ENCODE data around the gene LCOR.
"Not testable (repeated sequence)": the region's sequence is repeated elsewhere in the genome, so short reads cannot be mapped to it uniquely, and the experiment has no call there.

Gene LCOR

DNA sequence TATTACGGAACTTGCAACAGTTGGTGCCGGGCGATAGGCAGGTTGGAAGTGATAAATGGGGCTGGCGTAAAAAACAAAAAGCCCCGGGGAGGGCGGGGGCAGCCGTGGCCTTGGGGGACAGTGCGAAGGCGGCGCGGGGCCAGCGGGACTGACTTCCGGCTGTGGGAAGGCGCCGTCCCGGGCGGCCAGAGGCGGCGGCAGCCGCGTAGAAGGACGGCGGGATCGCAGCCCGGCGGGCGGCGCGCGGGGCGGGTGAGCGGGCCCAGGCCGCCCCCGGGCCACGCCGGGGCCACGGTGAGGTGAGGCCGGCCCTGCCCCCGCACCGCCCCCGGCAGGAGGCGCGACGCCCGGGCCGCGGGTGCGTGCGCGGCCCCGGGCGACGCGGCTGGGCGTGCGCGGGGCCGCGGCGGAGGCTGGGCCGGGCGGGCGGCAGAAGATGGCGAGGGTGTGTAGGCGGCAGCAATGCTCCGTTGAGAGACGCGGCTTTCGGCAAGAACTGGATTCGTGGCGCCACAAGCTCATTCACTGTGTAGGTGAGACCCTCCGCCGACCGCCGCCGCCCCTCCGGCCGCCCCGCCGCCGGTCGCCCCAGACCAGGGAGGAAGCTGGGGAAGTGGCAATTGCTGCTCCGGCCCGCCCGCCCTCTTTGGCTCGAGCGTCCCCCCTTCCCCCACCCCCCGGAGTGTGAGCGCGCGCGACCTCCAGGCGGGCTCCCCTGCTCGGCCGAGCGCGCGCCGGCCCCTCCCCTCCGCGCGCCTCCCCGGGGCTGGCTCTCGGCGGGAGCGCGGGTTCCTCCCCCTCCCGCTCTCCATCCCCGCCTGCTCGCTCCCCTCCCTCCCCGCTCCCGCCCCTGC lies at the start of gene LCOR:
Gene LCOR (plus strand): TSS at position 432 of the 854 bp plus-strand sequence. CDS start 116,760 bp downstream, outside the sequence.
- DNase-seq = peak; percentile 87 to 88

DNA sequence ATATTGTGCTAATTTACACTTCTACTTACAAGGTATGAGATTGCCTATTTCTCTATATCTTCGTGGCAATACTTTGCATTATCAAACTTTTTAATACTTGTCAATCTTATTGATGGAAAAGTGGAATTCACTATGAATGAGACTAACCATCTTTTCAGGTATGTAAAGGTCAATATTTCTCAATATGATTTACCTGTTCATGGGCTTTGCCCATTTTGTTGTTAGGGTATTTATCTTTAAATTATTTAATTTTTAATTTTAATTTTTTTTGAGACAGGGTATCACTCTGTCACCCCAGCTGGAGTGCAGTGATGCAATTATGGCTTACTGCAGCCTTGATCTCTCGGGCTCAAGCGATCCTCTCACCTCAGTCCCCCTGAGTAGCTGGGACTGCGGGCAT lies 47.8 kb upstream of the LCOR start:
- DNase-seq = no peak

DNA sequence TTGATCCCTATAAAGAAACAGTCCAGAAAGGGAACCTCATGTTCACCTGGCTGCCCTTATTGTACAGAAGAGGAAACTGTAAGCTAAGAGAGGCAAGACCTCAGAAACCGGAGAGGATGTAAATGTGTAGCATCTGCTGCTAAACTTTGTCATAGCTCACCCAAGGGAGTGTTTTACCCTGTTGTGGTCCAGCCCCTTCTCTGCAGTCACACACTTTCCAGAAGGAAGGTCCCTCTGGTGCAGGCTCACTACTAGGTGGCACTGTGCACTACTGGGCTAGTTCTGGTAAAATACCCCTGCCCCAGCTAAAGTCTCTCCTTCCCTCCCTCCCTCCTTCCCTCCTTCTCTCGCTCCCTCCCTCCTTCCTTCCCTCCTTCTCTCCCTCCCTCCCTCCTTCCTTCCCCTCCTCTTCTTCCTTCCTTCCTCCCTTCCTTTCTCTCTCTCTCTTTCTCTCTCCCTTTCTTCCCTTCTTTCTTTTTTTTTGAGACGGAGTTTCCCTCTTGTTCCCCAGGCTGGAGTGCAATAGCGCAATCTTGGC lies 42.5 kb upstream of the LCOR start:
- peak in 1 of 2 donors; percentile 37 for DNase-seq

DNA sequence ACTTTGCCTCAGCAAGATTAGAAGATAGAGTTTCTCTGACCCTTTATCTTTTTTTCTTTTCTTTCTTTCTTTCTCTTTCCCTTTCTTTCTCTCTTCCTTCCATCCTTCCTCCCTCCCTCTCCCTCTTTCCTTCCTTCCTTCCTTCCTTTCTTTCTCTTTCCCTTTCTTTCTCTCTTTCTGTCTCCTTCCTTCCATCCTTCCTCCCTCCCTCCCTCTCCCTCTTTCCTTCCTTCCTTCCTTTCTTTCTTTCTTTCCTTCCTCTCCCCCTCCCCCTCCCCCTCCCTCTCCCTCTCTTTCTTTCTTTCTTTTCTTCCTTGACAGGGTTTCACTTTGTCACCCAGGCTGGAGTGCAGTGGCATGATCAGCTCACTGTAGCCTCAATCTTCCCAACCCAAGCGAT lies 40.2 kb upstream of the LCOR start:
- no peak for DNase-seq

DNA sequence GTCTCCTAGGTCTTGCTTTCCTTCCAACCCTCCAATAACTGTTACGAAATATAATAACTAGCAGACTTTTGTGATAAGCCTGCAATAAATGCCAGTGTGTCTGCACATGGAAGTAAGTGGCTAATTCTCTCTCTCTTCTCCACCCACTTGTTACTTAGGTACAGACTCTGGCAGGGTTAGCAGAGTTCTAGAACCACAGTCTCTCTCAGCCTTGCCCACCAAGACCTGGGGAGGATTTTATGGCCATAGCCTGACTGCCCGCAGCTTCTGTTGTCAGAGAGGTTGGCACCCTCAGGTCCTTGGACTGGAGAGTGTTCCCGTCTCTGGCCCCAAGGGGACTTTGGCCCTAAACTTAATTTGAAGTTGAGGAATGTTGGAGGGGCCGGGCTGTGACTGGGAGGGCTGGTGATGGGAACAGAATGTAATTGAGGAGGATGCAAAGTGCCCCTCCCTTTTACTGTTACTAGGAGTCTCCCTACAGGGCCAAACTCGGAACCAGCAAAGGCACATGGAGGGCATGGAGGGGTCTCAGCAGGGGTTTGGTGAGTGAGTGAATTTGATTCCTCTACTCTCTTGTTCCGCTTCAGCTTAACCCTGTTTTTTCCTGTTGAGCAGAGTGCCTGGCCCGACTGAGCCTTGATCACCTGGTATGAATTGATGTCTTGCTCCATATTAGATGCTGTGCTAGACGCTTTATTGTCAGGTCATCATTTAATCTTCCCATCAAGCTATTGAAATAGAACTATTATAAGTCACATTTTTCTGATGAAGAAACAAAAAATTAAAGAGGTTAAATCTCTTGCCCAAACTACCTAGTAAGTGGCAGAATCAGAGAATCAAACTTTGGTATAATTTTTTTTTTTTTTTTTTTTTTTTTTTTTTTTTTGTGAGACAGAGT lies 37.0 kb upstream of the LCOR start:
- DNase-seq = no peak

DNA sequence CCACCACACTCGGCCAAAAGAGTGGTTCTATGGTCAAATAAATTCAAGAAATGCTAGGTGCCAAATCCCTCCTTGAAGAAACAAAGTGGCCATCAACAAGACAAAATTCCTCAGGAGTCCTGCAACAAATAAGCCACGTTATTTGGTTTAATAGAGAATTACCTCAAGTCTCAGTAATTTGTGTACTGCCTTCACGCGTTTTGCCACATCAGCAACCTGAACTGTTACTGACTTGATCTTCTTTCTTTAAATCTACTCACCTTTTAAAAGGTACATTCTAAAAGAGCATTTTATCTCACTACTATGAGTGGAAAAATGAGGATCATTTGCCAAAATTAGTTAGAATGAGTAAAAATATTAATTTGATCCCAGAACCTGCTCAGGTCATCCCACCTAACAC lies 34.6 kb upstream of the LCOR start:
- DNase-seq = no peak

DNA sequence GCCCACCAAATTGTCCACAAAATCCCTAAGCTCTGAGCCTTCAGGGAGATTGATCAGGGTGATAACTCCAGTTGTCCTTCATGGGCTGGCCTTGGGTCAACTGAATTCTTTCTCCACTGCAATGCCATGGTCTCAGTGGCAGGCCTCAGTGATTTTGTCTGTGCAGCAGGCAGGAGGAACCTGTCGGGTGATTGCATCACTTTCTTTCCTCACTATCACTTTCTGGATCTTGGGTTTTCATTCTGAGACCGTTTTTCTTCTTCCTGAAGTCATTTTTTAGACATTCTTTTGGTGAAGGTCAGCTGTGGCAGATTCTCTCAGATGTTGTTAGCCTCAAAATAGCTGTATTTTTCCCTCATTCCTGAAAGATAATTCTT lies 28.8 kb upstream of the LCOR start:
- no peak for DNase-seq

DNA sequence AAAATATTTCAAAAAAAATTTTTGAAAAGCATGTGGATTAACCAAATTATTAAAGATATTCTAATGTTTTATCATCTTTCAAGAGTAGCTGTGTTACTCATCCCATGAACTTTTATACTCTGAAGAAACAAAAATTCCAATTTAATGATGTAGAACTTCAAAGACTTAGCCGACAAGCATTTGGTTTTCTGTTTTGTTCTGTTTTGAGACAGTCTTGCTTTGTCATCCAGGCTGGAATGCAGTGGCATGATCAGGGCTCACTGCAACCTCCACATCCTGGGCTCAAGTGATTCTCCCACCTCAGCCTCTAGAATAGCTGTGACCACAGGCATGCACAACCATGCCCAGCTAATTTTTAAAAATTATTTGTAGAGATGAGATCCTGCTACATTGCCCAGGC lies 17.8 kb upstream of the LCOR start:
- no peak for DNase-seq

DNA sequence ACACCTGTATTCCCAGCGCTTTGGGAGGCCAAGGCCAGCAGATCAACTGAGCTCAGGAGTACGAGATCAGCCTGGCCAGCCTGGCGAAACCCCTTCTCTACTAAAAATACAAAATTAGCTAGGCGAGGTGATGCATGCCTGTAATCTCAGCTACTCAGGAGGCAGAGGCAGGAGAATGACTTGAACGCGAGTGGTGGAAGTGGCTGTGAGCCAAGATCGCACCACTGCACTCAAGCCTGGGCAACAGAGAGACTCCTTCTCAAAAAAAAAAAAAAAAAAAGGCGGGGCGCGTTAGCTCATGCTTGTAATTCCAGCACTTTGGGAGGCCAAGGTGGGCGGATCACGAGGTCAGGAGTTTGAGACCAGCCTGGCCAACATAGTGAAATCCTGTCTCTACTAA lies 13.1 kb upstream of the LCOR start:
- not testable (repeated sequence) for DNase-seq

DNA sequence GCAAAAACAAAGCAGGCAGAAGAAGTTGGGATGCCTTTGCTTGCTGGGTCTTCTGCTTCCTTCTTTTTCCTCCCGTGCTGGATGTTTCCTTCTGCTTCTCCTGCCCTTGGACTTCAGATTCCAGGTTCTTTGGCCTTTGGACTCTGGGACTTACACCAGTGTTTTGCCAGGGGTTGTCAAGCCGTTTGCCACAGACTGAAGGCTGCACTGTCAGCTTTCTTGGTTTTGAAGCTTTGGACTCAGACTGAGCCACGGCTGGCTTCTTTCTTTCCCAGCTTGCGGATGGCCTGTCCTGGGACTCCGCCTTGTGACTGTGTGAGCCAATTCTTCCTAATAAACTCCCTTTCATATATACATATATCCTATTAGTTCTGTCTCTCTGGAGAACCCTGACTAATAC lies 11.3 kb upstream of the LCOR start:
- DNase-seq = no peak

DNA sequence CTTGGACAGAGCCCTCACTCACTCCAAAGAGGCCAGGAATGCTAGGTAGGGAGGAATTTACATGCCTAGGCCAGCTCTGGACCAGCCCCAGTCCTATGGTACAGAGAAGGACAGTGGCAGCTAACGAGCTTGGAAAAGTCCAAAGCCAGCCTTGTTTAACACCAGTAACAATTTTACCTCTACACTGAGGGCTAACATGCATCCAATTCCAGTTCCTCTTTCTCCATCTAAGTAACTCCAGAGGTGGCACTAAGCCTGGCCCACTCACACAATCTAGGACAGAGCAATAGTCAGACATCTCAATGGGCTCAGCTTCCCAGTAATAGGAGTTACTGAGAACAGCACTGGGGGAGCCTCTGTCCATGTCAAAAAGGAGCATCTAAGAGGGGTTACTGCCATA lies 5.7 kb upstream of the LCOR start:
- DNase-seq = no peak

DNA sequence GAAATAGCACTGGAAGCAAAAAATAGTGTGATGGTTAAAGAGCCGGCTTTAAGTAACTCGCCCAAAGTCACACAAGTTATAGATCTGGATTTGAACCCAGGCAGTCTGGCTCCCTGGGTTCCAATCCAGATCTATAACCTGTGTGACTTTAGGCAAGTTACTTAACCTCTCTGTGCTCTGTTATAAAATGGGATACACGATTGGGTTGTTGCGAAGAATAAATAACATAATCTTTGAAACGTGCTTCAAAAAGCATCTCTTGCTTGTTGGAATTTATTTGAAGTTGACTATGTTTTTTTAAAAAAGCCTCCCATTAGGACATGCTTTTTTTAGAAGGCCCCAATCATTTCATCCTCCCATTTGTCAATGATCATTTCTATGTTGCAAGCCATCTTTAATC lies 3.5 kb upstream of the LCOR start:
- no peak for DNase-seq

DNA sequence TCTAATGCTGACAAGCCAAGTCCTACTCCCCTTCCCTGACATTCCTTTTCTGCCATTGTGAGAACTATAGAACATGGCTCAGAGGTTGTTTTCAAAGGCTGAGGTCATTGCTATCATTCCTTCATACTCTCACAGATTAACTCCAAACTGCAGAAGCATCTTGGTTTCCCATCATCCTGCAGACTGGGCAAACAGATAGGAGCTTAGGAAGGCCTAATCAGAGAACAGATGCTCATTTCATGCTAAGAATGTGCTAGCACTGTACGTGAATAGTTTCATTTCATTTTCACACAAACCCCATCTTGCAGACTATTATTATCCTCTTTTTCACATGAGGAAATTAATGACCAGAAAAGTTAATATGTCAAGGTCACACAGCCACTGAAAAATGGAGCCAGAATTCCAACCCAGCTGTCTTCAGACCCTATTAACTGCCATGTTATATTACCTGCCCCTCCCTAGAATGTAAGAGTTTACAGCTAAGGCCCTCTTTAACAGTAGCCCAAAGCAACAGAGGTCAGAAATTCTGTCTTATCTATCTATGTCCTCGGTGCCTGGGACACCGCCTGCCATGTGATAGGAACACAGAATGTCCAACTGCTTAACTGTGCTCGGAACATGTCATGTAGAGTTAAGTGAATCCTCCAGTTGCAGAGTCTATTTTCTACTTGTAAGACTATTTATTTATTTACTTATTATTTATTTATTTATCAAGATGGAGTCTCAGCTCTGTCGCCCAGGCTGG lies 2.9 kb upstream of the LCOR start:
- no peak for DNase-seq

DNA sequence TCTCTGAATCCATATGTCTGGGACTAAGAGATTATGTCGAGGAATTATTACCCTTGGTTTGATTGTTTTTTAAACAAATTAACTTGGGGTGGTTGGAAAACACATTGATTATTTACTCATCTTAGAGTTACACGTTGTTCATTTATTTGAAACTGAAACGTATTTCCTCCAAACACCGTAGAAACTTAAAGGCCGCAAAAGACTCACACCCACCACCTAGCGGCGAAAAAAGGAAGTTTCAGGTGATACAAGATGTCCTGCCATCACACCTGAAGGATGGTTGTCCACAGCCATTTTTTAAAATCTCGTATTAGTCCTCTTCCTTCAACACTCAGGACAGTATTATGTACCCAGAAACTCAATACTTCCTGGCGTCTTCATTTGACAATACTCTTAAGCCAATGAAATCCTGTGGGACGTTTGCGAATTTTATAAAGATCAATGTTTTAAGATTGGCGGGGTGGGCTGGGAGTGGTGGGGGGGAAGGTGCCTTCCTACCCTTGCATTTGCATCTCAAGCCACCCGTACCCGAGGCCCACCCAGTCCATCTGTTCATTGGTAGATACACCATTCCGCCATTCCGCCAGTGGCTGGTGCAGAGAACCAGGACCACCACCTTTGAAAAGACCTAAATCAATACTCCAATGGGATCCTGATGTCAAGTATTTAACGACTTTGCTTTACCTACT lies 1.4 kb upstream of the LCOR start:
- peak; percentile 84 to 90 for DNase-seq

DNA sequence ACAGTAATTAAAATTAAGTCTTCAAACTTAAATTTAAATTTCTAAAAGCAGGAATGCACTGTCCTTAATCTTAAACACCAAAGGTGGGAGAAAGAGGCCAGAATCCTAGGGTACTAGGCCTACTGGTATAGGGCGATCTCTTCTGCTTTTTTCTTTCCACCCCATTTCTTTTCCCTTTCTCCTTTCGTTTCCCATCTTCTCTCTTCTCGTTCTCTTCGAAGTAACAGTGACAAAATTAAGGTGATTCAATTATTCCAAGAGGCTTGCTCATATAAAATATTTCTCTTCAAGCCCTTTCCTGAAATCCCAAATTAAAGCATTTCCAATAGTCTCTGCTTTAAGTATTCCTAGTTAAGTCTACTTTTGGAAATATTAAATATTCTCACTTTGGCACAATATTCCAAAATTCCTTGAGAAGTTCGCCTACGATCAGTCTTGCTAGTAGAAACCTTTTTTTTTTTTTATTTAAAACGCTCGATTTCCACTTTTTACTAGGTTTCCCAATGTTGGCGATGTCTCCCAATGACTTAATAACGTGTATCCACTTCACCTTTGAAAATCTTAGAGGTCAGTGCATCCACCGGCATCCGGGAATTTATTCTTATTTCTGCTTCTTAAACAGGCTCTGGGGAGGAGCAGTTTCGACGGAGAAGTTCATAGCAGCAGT lies 765 bp upstream of the LCOR start:
- no peak for DNase-seq

DNA sequence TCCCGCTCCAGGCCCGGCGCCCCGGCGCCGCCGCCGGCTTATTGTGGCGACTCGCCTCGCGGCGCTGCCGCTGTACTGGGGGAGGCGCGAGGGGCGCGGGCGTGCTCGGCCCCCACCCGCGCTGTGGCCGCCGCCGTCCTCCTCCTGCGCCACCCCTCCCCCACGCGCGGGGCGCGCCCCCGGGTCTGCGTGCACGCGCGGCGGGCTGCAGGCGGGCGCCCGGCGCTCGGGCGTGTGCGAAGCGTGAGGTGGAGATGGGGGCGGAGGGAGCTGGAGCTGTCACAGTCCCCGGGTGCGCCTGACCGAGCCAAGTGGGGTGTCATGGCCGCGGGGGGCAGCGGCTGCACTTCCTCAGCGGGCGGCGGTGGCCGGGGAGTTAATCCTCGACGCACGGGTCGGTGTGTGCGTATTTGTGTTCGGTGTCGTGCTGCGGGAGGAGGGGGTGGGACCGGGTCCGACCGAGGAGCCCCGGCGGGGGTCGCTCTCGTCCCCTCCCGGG lies 672 bp downstream of the LCOR start:
- peak; percentile 89 to 90 for DNase-seq

DNA sequence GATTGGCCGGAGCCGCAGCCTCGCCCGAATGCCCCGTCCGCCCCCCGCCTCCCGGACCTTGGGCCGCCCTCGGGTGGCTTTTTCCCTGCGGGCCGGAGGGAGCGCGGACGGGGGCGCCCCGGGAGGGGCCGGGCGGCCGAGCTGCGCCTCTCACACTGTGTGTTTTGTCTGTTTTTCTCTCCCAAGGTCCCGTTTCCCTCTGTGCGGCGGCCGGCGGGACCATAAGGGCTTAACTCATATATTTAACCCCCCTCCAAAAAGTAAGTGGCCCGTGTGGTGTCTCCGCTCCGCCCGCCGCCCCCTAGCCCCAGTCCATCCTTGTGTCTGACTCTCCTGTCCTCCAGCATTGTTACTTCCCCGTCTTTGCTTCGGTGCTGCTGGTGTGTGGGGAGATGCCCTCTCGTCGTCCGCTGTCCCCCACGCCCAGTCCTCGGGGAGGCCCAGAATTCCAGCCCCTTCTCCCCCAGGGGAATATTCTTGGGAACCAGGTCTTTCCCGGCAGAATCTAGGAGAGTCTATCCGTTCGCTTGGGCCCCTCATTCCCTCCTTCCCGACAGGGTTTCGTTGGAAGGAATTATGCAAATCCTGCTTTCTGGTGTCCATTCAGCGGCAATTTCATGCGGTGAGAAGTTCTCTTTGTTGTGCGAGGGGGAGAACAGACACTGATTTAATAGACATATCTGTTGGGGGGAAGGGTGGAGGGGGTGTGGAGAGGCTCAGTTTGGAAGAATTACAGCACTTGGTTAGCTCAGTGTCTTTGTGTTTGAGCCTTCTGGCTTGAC lies 1.3 kb downstream of the LCOR start:
- DNase-seq = peak in 1 of 2 donors; percentile 11

DNA sequence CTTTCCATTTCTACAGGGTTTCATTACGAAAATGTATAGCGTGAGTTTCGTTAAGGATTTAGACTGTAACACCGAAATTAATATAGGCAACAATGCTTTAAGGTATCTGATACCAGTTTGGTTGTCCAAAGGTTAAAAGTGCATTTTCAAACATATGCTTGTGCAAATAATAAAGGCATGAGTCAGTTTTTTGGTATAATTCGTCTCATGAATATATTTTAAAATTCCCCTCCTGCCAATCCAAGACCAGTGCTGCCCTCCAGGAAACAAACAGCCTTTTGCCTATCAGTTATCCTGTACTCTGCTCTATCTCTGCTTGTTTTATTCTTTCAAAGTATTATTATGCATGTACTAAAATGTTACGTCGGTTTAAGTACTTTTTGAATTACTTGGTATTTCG lies 2.0 kb downstream of the LCOR start:
- no peak for DNase-seq

DNA sequence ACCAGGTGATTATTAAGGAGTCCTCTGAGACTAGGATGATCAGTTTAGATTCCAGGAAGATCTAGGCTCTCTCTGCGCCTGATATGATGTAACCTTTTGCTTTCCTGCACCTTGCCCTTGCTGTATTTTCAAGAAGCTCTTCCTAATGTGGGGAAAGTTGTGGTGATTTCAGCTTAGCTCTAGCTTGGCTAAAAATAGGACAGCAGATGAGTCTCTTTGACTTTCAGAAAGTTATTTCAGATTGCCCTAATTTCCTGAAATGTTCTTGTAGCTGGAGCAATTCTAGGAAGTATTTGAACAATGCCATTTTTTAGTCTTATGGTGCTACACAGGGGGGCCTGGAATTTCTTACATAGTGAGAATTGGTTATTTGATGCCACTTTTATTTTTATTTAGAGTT lies 3.8 kb downstream of the LCOR start:
- no peak for DNase-seq

DNA sequence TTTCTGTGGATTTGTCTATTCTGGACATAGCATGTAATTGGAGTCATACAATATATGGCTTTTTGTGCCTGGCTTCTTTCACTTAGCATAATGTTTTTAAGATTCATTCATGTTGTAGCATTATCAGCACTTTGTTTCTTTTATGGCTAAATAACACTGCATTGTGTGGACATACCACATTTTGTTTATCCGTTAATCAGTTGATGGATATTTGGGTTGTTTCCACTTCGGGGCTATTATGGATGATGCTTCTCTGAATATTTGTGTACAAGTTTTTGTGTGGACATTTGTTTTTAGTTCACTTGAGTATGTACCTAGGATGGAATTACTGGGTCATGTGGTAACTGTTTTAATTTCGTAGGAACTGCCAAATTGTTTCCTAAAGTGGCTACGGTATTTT lies 6.4 kb downstream of the LCOR start:
- no peak for DNase-seq
